ENCODE measurements around the gene AFF1.
A peak's percentile ranks its signal among the peaks of the same experiment; 100 is the strongest.
"Not testable (repeated sequence)": the region's sequence is repeated elsewhere in the genome, so short reads cannot be mapped to it uniquely, and the experiment has no call there.

Gene AFF1

DNA sequence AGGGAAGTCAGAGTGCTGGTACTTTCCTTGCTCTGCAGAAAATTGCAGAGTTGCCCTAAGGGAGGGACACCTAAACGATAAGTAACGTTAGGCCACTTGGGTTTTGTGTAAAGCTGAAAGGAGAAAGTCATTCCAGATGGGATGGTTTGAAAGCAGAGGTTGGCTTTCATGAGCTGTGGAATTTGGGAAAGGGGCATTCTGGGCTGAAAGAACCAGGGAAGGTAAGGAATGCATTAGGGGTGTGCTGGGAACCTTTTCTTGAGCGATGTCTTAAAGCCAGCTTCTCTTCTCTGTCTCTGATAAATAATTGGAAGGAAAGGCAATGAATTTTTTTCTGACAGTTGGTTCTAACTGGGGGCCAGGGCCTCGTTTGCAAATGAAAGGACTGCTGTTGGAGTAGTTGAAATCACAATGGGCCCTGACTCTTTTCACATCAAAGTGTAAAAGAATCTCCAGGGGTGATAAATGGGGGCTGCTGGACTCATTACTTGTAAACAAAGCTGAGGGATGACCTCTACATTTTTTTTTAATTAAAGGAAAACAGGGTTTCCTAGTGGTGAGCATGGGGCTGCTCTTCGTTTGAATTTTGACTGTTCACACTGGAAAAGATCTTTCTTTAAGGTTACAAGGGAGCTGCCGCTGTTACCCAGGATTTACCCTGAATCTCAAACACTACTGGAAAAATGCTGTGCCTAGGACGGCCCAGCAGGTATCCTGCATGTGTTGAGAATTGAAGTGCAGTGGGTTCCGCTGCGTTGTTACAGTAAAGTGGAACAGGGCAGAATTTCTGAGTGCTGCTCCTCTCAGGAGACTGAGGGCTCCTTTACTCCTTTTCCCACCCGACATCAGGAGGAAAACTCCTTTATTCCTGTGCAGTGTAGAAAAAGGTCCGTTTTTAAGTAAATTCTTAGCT, 25.0 kb downstream of the AFF1 start:
- no peak for DNase-seq

DNA sequence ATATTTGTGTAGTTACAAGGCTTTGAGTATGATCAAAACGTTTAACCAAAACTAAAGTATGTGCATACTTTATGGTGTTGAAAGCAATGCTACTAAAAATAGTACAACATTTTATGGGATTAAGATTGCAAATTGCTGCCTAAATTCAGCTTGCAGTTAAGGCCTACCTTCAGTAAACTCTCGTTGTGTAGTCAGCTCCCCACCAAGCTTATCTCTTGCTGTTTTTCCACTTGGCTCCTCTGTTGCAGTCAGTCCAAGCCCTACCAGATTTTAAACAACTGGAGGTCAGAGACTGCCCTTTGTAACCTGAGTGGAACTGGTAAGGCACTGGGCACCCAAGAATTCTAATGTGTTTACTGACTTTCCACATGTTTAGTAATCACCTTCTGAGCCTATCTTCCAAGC, 25.7 kb downstream of the AFF1 start:
- no peak for DNase-seq

DNA sequence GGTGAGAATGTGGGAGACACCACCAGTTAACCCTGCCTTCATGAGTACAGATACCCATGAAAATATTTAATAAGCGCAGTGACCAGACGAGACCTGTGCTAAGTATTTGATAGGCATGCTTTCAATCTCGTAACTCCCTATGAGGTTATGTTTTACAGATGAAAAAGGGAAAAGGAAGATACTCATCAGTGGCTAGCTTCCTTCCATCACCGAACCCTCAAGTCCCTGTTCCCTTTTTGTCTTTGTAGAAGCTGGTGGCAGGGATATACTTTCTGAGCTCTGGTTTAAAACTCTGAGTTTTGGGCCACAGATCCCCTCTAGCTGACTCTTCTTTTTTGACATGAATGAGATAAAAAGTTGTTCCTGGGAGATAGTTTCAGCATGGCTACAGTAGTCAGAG, 26.3 kb downstream of the AFF1 start:
- no peak for DNase-seq

DNA sequence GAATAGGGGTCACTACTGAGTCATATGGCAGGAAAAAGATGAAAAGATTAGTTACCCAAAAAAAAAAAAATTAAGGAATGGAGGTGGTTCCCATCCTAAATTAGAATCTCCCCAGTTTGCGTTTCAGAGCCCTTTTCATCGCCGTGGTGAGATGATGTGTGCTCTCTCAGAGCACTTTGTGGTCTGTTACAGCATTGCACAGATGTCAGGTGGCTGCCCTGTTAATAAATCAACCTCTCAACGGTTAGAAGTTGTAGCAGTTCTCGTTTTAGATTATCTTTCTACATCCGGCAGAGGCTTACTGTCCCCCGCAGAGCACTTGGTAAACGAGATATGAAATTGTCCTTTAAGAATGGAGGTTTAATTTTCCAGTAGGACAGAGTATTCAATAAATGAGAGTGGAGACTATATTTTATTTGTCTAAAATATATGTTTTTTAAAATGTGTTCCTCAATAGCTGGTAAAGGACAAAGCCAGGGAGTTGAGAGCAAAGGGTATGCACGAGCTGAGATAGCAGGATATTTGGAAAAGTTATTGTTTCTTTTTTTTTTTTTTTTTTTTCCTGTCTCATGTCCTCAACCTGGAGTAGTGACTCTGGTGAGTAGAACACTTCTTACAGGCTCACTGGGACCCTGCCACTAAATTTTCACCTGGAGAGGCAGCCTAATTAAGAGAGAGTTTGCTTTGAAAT, 26.9 kb downstream of the AFF1 start:
- peak; percentile 51 for DNase-seq

DNA sequence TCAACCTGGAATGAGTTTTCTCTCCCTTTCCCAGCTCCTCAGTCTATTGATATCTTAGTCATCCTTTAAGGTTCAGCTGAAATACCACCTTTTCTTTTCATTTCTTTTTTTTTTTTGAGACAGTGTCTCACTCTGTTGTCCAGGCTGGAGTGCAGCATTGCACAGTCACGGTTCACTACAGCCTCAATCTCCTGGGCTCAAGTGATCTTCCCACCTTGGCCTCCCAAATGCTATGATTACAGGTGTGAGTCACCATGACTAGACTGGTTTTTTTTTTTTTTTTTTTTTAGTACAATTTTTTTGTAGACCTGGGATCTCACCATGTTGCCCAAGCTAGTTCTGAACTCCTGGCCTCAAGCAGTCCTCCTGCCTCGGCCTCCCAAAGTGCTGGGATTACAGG, 28.9 kb downstream of the AFF1 start:
- no peak for DNase-seq

DNA sequence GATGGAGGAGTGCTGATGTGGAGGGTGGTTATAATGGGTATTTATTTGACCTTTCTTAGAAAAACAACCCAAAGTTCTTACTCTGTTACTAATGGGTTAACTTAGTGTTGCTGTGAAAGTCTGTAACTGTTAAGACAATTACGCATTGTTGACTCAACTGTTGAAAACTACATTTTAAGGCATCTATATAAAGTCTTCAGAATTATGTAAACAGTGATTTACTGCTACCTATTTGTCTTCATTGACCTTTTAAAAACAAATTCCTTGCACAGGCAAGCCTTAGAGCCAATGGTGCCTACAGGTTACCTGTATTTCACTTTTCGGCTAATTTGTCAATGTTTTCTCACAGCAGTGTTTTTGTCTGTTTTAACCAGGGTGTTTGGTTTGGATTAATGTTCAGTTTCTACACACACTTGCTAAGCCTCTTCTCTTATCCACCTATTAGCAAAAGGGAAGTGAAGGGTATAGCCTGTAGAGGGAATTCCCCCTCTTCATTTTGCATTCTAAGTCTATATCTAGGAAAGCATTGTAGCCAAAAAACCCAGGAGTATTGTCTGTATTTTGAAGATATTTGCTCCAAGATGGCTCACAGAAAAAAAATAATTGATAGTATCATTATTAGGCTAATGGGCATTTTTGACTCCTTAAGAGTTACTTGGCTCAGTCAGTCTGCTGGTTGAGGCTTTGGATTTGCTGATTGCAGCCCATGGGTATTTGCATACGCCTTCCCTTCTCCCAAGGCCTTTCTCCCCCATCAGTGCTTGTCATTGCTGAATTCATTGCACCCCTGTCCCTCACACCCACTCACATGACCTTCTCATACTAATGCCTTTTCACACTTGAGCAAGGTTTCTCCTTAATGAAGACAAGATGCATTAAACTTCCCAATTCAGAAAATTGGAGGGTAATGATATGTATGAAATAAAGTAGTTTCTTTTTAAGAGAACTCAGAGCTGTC, 30.5 kb downstream of the AFF1 start:
- no peak for DNase-seq

DNA sequence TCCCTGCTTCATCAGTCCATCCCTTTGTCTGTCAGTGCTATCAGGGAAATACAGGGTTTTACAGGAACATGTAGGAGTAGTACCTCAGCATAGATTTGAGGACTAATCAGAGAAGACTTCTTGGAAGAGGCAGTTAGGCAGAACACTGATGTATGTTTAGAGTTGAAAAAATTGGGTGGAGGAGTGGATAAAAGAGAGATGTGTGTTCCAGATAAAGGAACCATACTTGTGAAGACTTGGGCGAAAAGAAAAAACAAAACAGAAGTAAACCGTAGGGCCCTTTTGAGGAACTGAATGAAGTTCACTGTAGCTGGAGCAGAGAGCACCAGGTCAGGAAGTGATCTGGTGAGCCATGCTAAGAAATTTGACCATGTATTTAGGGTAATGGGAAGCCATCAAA, 32.3 kb downstream of the AFF1 start:
- DNase-seq, result peak; percentile 33

DNA sequence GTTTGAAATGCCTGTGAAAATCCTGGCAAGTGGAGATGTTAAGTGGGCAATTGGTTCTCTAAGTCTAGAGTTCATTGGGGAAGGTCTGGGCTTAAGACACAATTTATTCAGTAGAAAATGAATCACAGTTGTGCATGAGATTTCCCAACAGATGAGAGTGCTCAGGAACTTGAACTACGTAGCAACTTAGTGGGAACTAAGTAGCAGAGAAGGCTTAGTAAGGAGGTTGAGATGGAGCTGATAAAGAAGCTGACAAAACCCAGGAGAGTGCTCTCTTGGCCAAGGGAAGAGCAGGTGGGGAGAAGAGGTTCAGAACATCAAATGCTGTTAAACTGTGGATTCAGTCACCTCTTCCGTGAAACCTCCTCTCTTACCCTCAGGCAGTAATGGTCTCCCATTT, 33.0 kb downstream of the AFF1 start:
- no peak for DNase-seq

DNA sequence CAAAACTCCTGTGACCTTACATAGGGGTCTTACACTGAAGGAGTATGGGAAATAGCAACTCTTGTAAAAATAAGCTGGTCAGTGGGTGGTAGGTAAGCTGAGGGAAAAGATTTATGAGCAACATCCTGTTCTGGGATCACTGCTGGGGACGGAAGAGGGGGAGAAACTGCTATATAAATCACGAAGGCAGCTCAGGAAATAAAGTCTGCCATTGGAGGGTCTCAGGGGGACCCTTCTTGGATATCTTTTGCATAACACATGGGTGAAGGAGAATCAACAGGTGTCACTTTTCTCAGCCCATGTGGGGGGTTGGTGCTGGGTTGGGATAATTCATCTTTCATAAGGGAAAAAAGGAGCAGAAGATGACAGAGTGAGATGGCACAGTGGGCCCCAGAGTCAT, 33.7 kb downstream of the AFF1 start:
- DNase-seq, result no peak

DNA sequence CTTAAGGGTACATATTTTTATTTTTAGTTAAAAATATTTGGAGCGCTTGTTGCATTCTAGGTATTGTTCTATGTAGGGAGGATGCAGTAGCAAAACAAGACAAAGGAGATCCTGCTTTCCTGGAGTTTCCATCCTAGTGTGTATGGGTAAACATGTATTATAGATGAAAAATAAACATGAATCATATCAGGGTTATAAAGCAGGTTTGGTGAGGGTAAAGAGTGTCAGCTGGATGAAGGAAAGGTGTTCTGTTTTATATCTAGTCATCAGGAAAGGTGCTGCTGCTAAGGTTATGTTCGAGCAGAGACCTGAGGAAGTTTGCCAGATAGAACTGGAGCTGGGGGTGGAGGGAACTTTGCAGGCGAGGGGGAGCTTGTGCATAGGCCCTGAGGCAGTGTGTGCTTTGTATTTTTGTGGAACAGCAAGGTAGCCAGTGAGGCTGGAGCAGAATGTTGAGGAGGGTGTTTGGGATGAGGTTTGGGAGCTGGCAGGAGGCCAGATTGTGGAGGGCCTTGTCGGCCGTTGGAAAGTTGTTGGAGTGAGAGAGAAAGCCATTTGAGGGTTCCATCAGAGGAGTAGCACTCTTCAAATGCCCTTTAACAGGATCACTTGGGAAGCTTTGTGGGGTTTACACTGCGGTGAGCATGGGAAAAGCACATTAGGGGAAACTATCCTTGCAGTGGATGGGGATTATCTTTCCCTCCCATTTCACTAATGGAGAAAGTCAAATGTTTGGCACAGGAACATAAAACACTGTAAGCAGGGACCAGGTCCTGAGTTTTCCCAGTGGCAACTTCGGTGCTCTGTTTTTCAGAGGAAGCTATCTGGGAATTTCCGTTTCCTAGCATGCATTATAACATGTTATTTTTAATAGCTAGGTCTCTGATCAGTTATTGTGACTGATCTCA, 35.9 kb downstream of the AFF1 start:
- no peak for DNase-seq

DNA sequence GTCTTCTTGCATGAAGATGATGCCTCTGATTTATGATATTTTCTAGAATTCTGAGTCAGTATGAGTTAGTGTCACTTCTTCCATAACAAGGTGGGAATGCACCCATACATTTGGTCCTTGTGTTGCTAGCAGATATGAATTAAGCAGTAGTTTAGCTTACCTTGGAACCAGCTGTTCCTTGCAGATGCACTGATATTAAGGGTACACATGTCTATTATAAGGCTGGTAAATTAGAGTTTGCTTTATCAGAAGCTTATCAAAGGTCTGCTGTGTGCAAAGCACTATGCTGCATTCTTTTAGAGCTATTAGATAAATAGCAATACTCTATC, 36.5 kb downstream of the AFF1 start:
- DNase-seq, result no peak

DNA sequence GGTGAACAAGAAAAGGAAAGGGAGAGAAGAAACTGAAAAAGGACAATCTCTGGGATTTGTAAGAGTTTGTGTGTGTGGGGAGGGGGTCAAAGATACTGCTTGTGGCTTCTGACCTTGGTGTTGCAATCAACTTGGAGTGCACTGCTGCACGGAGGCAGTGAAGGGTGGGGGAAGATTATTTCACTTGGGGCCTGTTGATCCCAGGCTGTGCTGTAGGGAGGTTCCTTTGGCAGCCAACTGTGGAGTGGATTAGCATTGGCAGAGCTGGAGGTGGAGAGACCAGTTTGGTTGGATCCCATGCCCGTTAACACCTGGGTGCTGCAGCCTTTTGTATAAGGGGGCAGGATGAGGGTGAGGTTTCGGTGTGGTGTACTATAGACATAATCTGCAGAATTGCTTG, 38.2 kb downstream of the AFF1 start:
- DNase-seq, result no peak

DNA sequence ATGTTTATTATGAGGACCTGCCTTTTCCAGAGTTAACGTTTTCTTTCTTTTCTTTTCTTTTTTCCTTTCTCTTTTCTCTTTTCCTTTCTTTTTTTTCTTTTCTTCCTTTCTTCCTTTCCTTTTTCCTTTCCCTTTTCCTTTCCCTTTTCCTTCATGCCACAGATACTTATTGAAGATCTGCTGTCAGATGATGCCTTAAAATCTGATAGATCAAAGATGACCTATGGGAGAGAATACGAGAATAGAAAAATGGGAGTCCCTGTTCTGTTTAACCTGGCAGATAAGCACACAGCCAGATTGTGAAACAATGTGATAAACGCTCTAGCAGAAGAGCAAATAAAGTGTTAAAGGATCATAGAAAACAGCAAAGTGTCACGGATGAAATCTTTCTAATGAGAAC, 38.9 kb downstream of the AFF1 start:
- no peak for DNase-seq

DNA sequence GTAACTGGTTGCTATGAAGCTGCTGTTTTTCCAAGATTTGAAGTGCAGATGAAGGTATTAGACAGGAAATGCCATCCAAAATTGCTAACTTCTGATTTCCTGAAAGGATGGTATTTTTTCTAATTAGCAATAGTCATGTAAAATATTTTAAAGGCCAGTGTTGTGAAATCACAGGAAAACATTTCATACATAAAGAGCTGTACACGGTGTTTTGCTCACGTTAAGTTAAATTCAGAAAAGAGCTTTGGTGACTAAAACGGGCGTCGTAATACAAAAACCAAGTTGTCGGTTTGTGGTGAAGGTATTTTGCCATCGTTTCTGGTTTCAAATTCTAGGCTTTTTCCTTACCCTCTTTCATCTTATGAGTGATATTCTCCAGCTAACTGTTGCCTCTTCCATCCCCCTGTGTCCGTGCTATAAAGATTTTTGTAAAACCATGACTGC, 39.8 kb downstream of the AFF1 start:
- no peak for DNase-seq

DNA sequence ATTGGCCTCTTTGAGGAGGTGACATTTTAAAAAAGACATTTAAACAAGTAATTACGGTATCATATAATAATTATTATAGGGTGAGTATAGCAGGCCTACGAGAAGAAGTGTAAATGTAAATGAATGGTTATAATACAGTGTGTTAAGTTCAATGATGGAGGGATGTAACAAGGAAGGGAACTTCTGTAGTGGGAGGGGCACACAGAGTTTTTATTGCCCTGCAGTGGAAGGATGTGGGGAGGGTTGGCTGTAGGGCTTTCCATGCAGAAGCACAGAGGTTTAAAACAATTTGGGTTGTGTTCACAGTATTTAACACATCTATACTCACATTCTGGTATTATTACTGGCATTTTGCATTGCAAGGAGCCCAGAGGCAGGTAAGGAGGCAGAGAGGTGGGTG, 41.1 kb downstream of the AFF1 start:
- DNase-seq, result no peak

DNA sequence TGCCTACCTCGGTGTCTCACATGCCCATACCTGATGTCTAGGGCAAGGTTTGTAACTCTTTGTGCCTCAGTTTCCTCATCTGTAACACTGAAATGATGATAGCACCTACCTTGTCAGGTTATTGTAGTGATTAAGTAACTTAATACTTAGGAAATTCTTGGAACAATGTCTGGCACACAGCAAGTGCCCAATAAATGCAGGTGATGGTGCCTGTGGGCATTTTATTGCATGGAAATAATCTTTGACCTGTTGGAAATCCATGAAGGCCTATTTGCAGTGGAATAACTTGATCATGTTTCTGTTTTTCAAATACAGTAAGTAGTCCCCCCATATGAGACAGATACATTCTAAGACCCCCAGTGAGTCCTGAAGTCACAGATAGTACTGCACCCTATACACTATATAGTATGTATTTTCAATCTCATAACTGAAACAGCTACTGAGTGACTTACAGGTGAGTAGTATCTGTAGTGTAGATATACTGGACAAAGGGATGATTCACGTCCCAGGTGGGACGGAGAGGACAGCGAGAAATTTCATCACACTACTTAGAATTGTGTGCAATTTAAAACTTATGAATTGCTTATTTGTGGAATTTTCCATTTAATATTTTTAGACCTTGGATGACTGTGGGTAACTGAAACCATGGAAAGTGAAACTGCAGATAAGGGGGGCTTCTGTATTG, 42.1 kb downstream of the AFF1 start:
- no peak for DNase-seq

DNA sequence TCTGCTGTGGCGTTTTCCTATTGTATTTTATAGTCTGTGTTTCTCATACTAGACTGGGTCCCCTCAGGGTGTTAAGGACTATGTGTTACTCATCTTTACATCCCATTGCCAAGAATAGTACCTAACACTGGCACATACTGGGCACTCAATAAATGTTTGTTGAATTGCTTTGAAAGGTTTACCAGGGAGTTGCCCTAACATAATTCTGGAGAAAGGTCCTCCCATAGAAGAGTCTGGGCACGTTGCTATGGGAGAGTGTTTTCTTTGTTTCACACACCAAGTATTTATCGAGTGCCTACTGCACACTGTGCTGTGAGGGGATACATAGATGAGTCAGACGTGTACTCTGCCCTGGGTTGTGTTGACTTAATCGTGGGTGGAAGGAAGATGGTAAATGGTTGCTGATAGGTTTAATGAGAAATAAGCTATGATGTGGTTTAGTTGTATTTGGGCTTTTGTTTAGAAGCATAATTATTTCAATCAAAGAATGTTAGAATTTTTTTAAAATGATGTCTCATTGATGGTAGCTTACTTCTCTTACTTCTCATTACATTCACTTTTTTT, 42.9 kb downstream of the AFF1 start:
- DNase-seq, result no peak

DNA sequence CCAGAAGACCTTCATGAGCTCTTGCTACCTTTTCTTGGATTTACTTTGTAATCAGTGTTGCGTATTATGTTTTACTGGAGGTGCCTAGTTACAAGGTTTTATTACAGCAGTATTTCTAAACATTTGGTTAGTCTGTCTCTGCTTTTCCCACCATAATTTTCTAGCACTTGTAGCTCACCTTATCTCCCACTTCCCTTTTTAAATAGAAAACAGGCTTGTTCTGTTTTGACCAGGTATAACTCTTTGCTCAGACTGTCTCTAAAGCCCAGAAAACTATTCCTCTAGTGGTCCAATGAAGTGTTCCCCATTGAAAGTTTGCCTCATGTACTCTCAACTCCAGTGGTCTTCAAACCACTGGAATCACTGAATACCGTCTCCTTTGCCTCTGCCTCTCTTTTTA, 43.9 kb downstream of the AFF1 start:
- DNase-seq, result no peak

DNA sequence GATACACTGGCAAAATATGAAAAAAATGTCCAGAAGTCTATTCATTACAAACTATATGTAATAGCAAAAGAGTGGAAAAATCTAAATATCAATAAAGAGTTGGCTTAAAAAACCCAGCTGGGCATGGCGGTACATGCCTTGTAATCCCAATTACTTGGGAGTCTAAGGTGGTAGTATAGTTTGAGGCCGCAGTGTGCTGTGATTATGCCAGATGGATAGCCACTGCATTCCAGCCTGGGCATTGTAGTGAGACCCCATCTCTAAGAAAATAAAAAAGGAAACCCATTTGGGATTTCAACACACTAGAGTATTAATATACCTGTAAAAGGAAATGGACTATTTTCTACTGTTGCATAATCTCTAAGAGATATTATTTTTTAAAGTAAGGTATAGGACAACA, 45.4 kb downstream of the AFF1 start:
- DNase-seq, result no peak

DNA sequence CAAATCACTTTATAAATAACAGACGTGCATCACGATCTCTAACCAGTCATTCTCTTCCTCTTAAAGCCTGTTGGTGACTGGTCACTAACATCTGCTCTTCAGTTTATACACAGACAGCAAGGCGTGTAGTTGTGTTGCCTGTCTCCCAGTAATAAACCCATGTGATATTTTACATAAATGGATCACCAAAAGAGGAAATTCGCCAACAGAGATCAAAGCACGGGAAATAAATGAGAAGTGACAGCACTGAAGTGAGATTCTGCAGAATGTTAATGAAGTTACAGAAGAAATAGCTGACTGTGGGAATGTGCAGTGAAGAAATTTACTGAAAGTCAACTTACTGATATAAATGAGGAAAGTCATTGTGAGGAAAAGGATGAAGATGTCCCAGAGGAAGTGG, 47.0 kb downstream of the AFF1 start:
- no peak for DNase-seq

DNA sequence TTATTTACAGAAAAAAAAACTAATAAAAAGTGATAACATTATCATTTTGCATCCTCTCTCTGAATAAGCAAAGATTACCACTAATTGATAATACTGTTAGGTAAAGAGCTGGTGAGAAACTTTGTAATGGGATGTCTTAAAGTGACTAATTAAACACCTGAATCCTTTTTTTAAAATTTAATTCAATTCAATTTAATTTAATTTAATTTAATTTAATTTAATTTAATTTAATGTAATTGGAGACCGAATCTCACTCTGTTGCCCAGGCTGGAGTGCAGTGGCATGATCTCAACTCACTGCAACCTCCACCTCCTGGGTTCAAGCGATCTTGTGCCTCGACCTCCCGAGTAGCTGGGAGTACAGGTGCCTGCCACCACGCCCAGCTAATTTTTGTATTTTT, 51.0 kb downstream of the AFF1 start:
- not testable (repeated sequence) for DNase-seq
